Heart right ventricle (tissue), 16 donors: ENCODE results near the gene DRD4. TPM values are rescaled to one million over a fixed set of nuclear protein-coding genes. Genes with fewer than 3 reads are reported as not detected.
A peak's percentile ranks its signal among the peaks of the same experiment; 100 is the strongest.

Source experiments
- ATAC-seq, 8 donors: fragments of 200-7000 bp; cut with Tn5 transposase; one replicate each; pipeline ENCODE4 v1.9.1; 2020; ENCODE audit warnings: mild to moderate bottlenecking in 8 of 8, moderate library complexity in 8 of 8, moderate number of reproducible peaks in 1 of 8
- DNase-seq, 2 donors: peaks; one replicate each; pipeline ENCODE4 v3.0.0-alpha.2; 2020
- H3K27ac ChIP-seq, 10 donors: fragments of 200-600 bp; sonication (generic) in 2 of 10; one replicate each; pipeline versions ENCODE4 v1.5.0 to v1.8.0; 2020 to 2022; ENCODE audit warnings: mild to moderate bottlenecking in 3 of 10
- H3K27me3 ChIP-seq, 7 donors: fragments of 200-600 bp; one replicate each; pipeline ENCODE4 v1.8.0; 2021 to 2022; ENCODE audit warnings: mild to moderate bottlenecking in 2 of 7
- H3K36me3 ChIP-seq, 9 donors: fragments of 200-600 bp; sonication (generic) in 1 of 9; one replicate each; pipeline versions ENCODE4 v1.5.0 to v1.8.0; 2020 to 2022; ENCODE audit warnings: mild to moderate bottlenecking in 2 of 9
- H3K4me1 ChIP-seq, 9 donors: fragments of 200-600 bp; sonication (generic) in 1 of 9; one replicate each; pipeline versions ENCODE4 v1.5.0 to v1.8.0; 2020 to 2022; ENCODE audit warnings: mild to moderate bottlenecking in 4 of 9
- H3K4me3 ChIP-seq, 10 donors: fragments of 200-600 bp; sonication (generic) in 2 of 10; one replicate each; pipeline versions ENCODE4 v1.5.0 to v1.8.0; 2020 to 2022; ENCODE audit warnings: mild to moderate bottlenecking in 7 of 10, moderate library complexity in 2 of 10
- H3K9me3 ChIP-seq, 11 donors: fragments of 200-600 bp in 10 of 11; sonication (generic) in 2 of 11; one replicate each; pipeline versions ENCODE4 v1.5.0 to v1.8.0; 2013 to 2022; ENCODE audit warnings: mild to moderate bottlenecking in 2 of 11, control low read depth in 1 of 11, moderate library complexity in 1 of 11
- WGBS, 2 donors: extraction: QIAGEN DNeasy Blood & Tissue Kit; methylation state at CpG; one replicate each; pipeline ENCODE4 v1.1.7; 2013; ENCODE audit warnings: inconsistent platforms in 1 of 2; 5-methylcytosine and 5-hydroxymethylcytosine counted together
- intact Hi-C, 10 donors: fragments of 100-400 bp; cut with DNase I; formaldehyde crosslinking; loops; one replicate each; pipeline versions ENCODE4 v1.11.1 to v1.14.2; 2022
- polyA plus RNA-seq, 2 donors: library from polyadenylated mRNA; stranded (reverse); fragments of 200-250 nt; gene quantifications; one replicate each; pipeline ENCODE4 v1.2.3, GENCODE V29; 2013
- total RNA-seq, 10 donors: library from RNA; stranded (reverse); fragmentation: NEBNext Ultra II Directional in 3 of 10; extraction: Animal tissue kit (Norgen Biotek cat#: 25700) in 3 of 10; gene quantifications; one replicate each; pipeline versions ENCODE4 v1.2.1 to v1.2.4, GENCODE V29; 2021 to 2023
- TF ChIP-seq, protein P1 (sequence below), 9 donors: fragments of 200-600 bp; sonication (generic) in 2 of 9; IDR thresholded peaks; one replicate each; pipeline versions ENCODE4 v1.5.0 to v1.8.0; 2021 to 2022; ENCODE audit warnings: antibody characterized with exemption in 9 of 9, mild to moderate bottlenecking in 5 of 9, moderate library complexity in 1 of 9
- donor health status: Arrhythmogenic right ventricular cardiomyopathy.
- donor health status: ischemic (EF 13 %, LVEDD 7.1; RV severe dilation, severe dysfunction).
- donor health status: healthy with polysubstance abuse.
- donor health status: DM: no; HTN: yes; CAD: no.
- donor health status: DM: no; HTN: no; CAD: no.
- donor health status: ischemic (EF 25% LVEDD 6.9; RV normal size, moderate dysfunction).
- donor health status: ischemic (EF 25% LVEDD 5.7; RV mildly dilated, moderate dysfunction).
- donor health status: healthy.
- donor health status: DM: yes; HTN: yes; CAD: no.
- donor health status: Ischemic cardiomyopathy.
- donor health status: ischemic (EF 35%, LVEDD 5.7; RV mildly dilated, moderate dysfunction).
- donor health status: nonischemic (EF 11% LVEDD 7.7; RV severe dilation, severe dysfunction).
- donor health status: DM: yes; HTN: yes; CAD: no.
- donor health status: PGD.
- donor health status: ischemic (EF 29% LVEDD 5.4; RV normal size, mild dysfunction).
- donor health status: nonischemic (EF 23%, LVEDD 6.1; RV moderate dilation, normal function).

Gene DRD4
- total and polyA plus RNA-seq, 12 donors = 0.09 to 0.72 (median 0.49) TPM; not detected in 5

DNA sequence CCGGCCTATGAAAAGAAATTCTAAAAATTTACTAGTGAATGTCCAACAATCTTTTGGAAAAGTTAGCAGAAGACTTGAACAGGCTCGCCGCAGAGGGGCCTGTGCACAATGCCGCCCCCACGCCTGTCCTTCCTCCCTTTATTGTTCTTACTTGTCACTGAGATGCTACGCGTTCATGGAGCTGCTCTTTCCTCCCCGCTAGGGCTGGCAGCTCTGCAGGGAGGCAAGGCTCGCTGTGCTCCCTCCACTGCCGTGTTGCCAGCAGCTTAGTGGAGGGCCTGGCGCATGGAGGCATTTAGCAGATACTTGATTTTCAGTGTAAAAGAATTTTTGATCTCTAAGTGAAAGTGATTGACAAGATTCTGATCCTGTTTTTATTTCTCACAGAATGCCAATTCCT, 46.1 kb upstream of the DRD4 start:
- intact Hi-C loops = no loop called here
- ATAC-seq = no peak
- Histone ChIP-seq H3K36me3 (peaks cover 3 to 100% (median 60%) of the 10 kb centered on the region in 9 donors), H3K9me3 (no peaks in the 10 kb centered on the region), H3K27ac (no peak overlapping the region), H3K27me3 (no peaks in the 10 kb centered on the region), H3K4me3 (no peak overlapping the region), H3K4me1 (peaks cover 0 to 20% (median 0%) of the 10 kb centered on the region in 9 donors)
- 70 to 81% methylated on average over 11 of the region's 11 CpGs for WGBS, 2 donors
- no peak for DNase-seq
- TF ChIP-seq, protein P1, sequence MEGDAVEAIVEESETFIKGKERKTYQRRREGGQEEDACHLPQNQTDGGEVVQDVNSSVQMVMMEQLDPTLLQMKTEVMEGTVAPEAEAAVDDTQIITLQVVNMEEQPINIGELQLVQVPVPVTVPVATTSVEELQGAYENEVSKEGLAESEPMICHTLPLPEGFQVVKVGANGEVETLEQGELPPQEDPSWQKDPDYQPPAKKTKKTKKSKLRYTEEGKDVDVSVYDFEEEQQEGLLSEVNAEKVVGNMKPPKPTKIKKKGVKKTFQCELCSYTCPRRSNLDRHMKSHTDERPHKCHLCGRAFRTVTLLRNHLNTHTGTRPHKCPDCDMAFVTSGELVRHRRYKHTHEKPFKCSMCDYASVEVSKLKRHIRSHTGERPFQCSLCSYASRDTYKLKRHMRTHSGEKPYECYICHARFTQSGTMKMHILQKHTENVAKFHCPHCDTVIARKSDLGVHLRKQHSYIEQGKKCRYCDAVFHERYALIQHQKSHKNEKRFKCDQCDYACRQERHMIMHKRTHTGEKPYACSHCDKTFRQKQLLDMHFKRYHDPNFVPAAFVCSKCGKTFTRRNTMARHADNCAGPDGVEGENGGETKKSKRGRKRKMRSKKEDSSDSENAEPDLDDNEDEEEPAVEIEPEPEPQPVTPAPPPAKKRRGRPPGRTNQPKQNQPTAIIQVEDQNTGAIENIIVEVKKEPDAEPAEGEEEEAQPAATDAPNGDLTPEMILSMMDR (IDR thresholded peaks at IDR 0.05) = no peak

DNA sequence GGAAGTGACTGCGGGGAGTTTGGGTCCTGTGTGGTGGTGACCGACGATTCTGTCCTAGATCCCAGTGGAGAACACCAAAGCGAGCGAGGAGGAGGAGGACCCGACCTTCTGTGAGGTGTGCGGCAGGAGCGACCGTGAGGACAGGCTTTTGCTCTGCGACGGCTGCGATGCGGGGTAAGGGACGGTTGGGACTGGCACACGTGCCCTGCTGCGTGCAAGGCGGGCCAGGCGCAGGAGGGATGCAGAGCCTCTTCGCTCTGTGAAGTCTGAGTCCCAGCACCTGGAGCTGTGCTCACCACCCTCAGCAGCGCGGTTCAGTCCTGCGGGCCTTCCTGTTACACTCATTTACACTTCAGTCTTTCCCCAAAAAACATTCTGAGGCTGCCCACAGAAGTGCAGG, 44.6 kb upstream of the DRD4 start:
- WGBS, 2 donors = 96% methylated on average over 22 of the region's 22 CpGs
- Histone ChIP-seq H3K4me1 (peaks cover 0 to 17% (median 0%) of the 10 kb centered on the region in 9 donors), H3K27ac (no peak overlapping the region), H3K36me3 (peaks cover 3 to 100% (median 63%) of the 10 kb centered on the region in 9 donors), H3K9me3 (no peaks in the 10 kb centered on the region), H3K27me3 (no peaks in the 10 kb centered on the region), H3K4me3 (no peak overlapping the region)
- TF ChIP-seq, protein P1 (IDR thresholded peaks at IDR 0.05) = no peak
- DNase-seq = no peak
- peak in 1 of 8 donors; percentile 5 for ATAC-seq
- intact Hi-C loops = no loop called here

DNA sequence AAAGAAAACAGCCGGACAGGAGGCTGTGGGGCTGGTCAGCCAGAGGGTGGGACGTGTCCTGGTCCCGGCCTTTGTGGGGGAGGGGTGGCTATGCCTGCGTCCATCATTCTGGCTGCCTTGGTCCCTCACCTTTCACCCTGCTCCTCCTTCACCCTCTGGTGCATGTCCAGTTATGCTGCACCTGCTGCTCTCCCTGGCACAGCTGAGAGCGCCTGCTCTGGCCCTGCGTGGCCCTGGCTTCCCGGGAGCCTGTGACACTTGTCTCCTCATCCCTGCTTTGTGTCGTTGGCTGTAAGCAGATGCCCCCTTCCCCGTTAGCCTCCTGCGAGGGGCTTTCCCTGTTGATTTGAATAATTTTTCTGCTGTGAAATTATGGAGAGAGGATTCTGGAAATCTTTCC, 44.2 kb upstream of the DRD4 start:
- Histone ChIP-seq H3K9me3 (no peaks in the 10 kb centered on the region), H3K27me3 (no peaks in the 10 kb centered on the region), H3K4me3 (no peak overlapping the region), H3K27ac (no peak overlapping the region), H3K36me3 (peaks cover 6 to 100% (median 65%) of the 10 kb centered on the region in 9 donors), H3K4me1 (peaks cover 0 to 13% (median 0%) of the 10 kb centered on the region in 9 donors)
- WGBS, 2 donors = 88 to 93% methylated on average over 10 of the region's 10 CpGs
- TF ChIP-seq, protein P1 (IDR thresholded peaks at IDR 0.05) = no peak
- intact Hi-C loops = no loop called here
- ATAC-seq = no peak
- no peak for DNase-seq

DNA sequence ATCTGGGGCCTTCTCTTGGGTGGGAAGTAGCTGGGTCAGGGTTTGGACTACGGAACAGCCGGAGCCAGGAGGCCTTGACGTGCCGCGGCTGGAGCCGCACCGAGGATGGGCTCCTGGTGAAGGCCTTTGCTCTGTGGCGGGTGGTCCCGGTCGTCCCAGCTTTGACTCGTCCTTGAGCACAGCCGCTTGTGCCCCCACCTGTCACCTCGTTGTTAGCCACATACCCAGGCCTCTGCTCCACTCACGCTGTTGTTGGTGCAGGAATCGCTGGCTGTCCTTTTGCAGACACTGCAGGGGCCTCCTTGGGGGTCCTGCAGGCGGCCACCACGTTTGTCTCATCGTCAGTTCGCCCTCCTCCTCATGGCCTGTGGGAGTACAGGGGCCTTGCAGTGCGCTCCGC, 43.7 kb upstream of the DRD4 start:
- H3K4me3 ChIP-seq = no peak overlapping the region
- no peak for DNase-seq
- no peak overlapping the region for H3K27ac ChIP-seq
- intact Hi-C loops = no loop called here
- H3K4me1 ChIP-seq = peaks cover 0 to 8% (median 0%) of the 10 kb centered on the region in 9 donors
- peaks cover 6 to 100% (median 65%) of the 10 kb centered on the region in 9 donors for H3K36me3 ChIP-seq
- ATAC-seq = no peak
- TF ChIP-seq, protein P1 (IDR thresholded peaks at IDR 0.05) = no peak
- 90 to 94% methylated on average over 21 of the region's 21 CpGs for WGBS, 2 donors
- H3K27me3 ChIP-seq = no peaks in the 10 kb centered on the region
- H3K9me3 ChIP-seq = no peaks in the 10 kb centered on the region
